ENCODE results near the gene IGLL1.
"Not testable (repeated sequence)": the region's sequence is repeated elsewhere in the genome, so short reads cannot be mapped to it uniquely, and the experiment has no call there.

IGLL1 gene

GRCh38 chr22:23579870-23580575 lies at the start of gene IGLL1:
TSS of gene IGLL1 (minus strand) at chr22:23580290. CDS start at chr22:23580190, 100 bp downstream.
- DNase-seq (ENCODE audit: low read depth in 1 of 2, low spot score in 1 of 2), result no peak

GRCh38 chr22:23628056-23628743 lies 48.1 kb upstream of the IGLL1 start:
- not testable (repeated sequence) for DNase-seq (ENCODE audit: low read depth in 1 of 2, low spot score in 1 of 2)

GRCh38 chr22:23627401-23628055 lies 47.4 kb upstream of the IGLL1 start:
- DNase-seq (ENCODE audit: low read depth in 1 of 2, low spot score in 1 of 2), result peak; percentile 25 to 31

GRCh38 chr22:23626286-23626975 lies 46.3 kb upstream of the IGLL1 start:
- DNase-seq (ENCODE audit: low read depth in 1 of 2, low spot score in 1 of 2), result no peak

- DNase-seq (ENCODE audit: low read depth in 1 of 2, low spot score in 1 of 2), result no peak
Measured at GRCh38 chr22:23622634-23623033, 42.5 kb upstream of the IGLL1 start.

- not testable (repeated sequence) for DNase-seq (ENCODE audit: low read depth in 1 of 2, low spot score in 1 of 2)
Measured at GRCh38 chr22:23621916-23622315, 41.8 kb upstream of the IGLL1 start.

GRCh38 chr22:23621082-23621780 lies 41.1 kb upstream of the IGLL1 start:
- no peak for DNase-seq (ENCODE audit: low read depth in 1 of 2, low spot score in 1 of 2)

GRCh38 chr22:23613193-23613972 lies 33.3 kb upstream of the IGLL1 start:
- no peak for DNase-seq (ENCODE audit: low read depth in 1 of 2, low spot score in 1 of 2)

- DNase-seq (ENCODE audit: low read depth in 1 of 2, low spot score in 1 of 2), result no peak
Measured at GRCh38 chr22:23609983-23610781, 30.1 kb upstream of the IGLL1 start.

GRCh38 chr22:23608583-23608982 lies 28.5 kb upstream of the IGLL1 start:
- DNase-seq (ENCODE audit: low read depth in 1 of 2, low spot score in 1 of 2), result no peak

- DNase-seq (ENCODE audit: low read depth in 1 of 2, low spot score in 1 of 2), result no peak
Measured at GRCh38 chr22:23606204-23607131, 26.4 kb upstream of the IGLL1 start.

- DNase-seq (ENCODE audit: low read depth in 1 of 2, low spot score in 1 of 2), result no peak
Measured at GRCh38 chr22:23604939-23605712, 25.0 kb upstream of the IGLL1 start.

GRCh38 chr22:23603266-23603665 lies 23.2 kb upstream of the IGLL1 start:
- no peak for DNase-seq (ENCODE audit: low read depth in 1 of 2, low spot score in 1 of 2)

- no peak for DNase-seq (ENCODE audit: low read depth in 1 of 2, low spot score in 1 of 2)
Measured at GRCh38 chr22:23598805-23599518, 18.9 kb upstream of the IGLL1 start.

- not testable (repeated sequence) for DNase-seq (ENCODE audit: low read depth in 1 of 2, low spot score in 1 of 2)
Measured at GRCh38 chr22:23597576-23598268, 17.6 kb upstream of the IGLL1 start.

GRCh38 chr22:23595904-23596303 lies 15.8 kb upstream of the IGLL1 start:
- DNase-seq (ENCODE audit: low read depth in 1 of 2, low spot score in 1 of 2), result not testable (repeated sequence)
